ENCODE data around the gene ZNF117. TPM values are rescaled to one million over a fixed set of nuclear protein-coding genes. Genes with fewer than 3 reads are reported as not detected.
"Not testable (repeated sequence)": the region's sequence is repeated elsewhere in the genome, so short reads cannot be mapped to it uniquely, and the experiment has no call there.

The ZNF117 gene
- total RNA-seq, 1 experiment from 2014 or later = 12.6 TPM

DNA sequence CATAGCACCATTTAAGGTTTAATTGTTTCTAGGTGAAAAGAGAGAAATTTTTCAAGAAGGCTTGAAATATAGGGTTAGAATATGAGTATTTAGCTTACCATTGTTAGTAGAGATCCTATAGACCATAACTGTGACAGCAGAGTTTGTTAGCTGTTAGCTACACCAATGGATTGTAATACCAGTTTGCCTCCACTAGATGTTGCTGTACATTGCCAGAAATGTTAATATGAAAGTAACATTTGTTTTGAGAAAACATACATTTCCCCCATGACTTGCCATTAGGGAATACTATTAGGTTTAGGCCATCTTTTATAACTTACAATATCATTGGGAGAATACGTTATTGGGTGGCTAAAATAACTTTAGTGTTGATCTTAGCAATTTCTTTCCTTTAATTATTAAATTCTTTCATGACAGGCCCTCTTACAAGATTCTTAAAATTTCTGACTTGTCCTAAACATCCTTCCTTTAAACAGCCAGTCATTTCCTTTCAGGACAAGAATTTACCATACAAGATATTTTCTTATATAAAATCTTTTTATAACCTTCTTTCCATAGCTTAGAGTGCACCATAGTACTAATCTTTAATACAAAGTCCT lies 39.5 kb downstream of the ZNF117 start:
- DNase-seq = no peak
- H3K4me2 ChIP-seq = no peak overlapping the region
- CTCF ChIA-PET = interaction anchor here (1.0 kb wide), 1 partner anchor 86 kb away, joined by 12 read pairs; no protein-coding TSS in a partner anchor
- POLR2A ChIA-PET (ENCODE audit: unreplicated experiment) = no interaction called here
- no peaks in the 10 kb centered on the region for H3K4me1 ChIP-seq (replicated peaks; ENCODE audit: insufficient read depth)
- H3F3A ChIP-seq (ENCODE audit: insufficient read depth, low read depth) = no peaks in the 10 kb centered on the region
- no peak overlapping the region for H3K4me3 ChIP-seq
- H4K20me1 ChIP-seq (ENCODE audit: insufficient read depth) = no peaks in the 10 kb centered on the region
- BruUV-seq (replicated peaks) = no TSS peak
- H3K9me3 ChIP-seq (ENCODE audit: insufficient read depth, low read depth) = no peaks in the 10 kb centered on the region; the same call in 1 of the 2 replicates
- no peaks in the 10 kb centered on the region for H3K36me3 ChIP-seq (ENCODE audit: low read depth)
- H3K79me2 ChIP-seq (ENCODE audit: low read depth) = no peaks in the 10 kb centered on the region
- no peak overlapping the region for H2AFZ ChIP-seq
- intact Hi-C loops (cut with micrococcal nuclease; ENCODE audit: unreplicated experiment) = loop anchor here (1.0 kb wide), 1 partner anchor 356 kb away; no protein-coding TSS in a partner anchor
- H3K9me2 ChIP-seq (ENCODE audit: insufficient read depth) = no peaks in the 10 kb centered on the region
- no peaks in the 10 kb centered on the region for H3K27me3 ChIP-seq (ENCODE audit: insufficient read depth, low read depth)
- TF ChIP-seq, protein P1, sequence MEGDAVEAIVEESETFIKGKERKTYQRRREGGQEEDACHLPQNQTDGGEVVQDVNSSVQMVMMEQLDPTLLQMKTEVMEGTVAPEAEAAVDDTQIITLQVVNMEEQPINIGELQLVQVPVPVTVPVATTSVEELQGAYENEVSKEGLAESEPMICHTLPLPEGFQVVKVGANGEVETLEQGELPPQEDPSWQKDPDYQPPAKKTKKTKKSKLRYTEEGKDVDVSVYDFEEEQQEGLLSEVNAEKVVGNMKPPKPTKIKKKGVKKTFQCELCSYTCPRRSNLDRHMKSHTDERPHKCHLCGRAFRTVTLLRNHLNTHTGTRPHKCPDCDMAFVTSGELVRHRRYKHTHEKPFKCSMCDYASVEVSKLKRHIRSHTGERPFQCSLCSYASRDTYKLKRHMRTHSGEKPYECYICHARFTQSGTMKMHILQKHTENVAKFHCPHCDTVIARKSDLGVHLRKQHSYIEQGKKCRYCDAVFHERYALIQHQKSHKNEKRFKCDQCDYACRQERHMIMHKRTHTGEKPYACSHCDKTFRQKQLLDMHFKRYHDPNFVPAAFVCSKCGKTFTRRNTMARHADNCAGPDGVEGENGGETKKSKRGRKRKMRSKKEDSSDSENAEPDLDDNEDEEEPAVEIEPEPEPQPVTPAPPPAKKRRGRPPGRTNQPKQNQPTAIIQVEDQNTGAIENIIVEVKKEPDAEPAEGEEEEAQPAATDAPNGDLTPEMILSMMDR (conservative IDR thresholded peaks at IDR 0.05) = peak; percentile 86
- no peak for TF ChIP-seq EZH2 (IDR thresholded peaks at IDR 0.05; ENCODE audit: low read depth)
- no peak overlapping the region for H3K27ac ChIP-seq

DNA sequence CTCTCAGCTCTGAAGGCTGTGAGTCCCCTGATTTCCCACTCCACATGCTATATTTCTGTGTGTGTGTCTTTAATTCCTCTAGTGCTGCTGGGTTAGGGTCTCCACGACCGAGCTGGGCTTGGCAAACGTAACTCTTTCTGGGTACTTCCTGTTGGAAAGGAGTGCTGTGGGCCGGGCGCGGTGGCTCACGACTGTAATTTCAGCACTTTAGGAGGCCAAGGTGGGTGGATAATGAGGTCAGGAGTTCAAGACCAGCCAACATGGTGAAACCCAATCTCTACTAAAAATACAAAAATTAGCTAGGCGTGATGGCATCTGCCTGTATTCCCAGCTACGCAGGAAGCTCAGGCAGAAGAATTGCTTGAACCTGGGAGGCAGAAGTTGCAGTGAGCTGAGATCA lies 40.2 kb downstream of the ZNF117 start:
- BruUV-seq (replicated peaks); H3K27ac ChIP-seq; H3K9me2 ChIP-seq (ENCODE audit: insufficient read depth); H4K20me1 ChIP-seq (ENCODE audit: insufficient read depth); H2AFZ ChIP-seq; H3K79me2 ChIP-seq (ENCODE audit: low read depth); H3F3A ChIP-seq (ENCODE audit: insufficient read depth, low read depth); H3K27me3 ChIP-seq (ENCODE audit: insufficient read depth, low read depth); H3K9me3 ChIP-seq (ENCODE audit: insufficient read depth, low read depth); DNase-seq; H3K36me3 ChIP-seq (ENCODE audit: low read depth); H3K4me3 ChIP-seq; POLR2A ChIA-PET (ENCODE audit: unreplicated experiment); H3K4me1 ChIP-seq (replicated peaks; ENCODE audit: insufficient read depth); H3K4me2 ChIP-seq: not testable (repeated sequence)
- CTCF ChIA-PET = interaction anchor here (1.0 kb wide), 1 partner anchor 87 kb away, joined by 12 read pairs; no protein-coding TSS in a partner anchor
- intact Hi-C loops (cut with micrococcal nuclease; ENCODE audit: unreplicated experiment) = loop anchor here (1.0 kb wide), 1 partner anchor 357 kb away; no protein-coding TSS in a partner anchor

DNA sequence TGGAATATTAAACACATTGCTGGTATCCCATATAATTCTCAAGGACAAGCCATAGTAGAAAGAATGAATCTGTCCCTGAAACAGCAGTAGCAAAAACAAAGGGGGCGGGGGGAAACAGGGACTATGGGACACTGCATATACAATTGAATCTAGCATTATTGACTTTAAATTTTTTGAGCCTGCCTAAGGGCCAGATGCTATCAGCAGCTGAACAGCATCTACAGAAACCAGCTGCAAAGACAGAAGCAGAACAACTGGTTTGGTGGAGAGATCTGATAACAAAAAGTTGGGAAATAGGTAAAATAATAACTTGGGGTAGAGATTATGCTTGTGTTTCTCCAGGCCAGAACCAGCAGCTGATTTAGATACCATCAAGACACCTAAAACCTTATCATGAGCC lies 42.1 kb downstream of the ZNF117 start:
- H3K4me1 ChIP-seq (replicated peaks; ENCODE audit: insufficient read depth); DNase-seq; intact Hi-C loops (cut with micrococcal nuclease; ENCODE audit: unreplicated experiment); H3K4me2 ChIP-seq; H2AFZ ChIP-seq; H4K20me1 ChIP-seq (ENCODE audit: insufficient read depth); H3K36me3 ChIP-seq (ENCODE audit: low read depth); H3F3A ChIP-seq (ENCODE audit: insufficient read depth, low read depth); CTCF ChIA-PET; H3K4me3 ChIP-seq; H3K27ac ChIP-seq; H3K9me2 ChIP-seq (ENCODE audit: insufficient read depth); POLR2A ChIA-PET (ENCODE audit: unreplicated experiment); H3K27me3 ChIP-seq (ENCODE audit: insufficient read depth, low read depth); H3K9me3 ChIP-seq (ENCODE audit: insufficient read depth, low read depth); H3K79me2 ChIP-seq (ENCODE audit: low read depth); BruUV-seq (replicated peaks): not testable (repeated sequence)

DNA sequence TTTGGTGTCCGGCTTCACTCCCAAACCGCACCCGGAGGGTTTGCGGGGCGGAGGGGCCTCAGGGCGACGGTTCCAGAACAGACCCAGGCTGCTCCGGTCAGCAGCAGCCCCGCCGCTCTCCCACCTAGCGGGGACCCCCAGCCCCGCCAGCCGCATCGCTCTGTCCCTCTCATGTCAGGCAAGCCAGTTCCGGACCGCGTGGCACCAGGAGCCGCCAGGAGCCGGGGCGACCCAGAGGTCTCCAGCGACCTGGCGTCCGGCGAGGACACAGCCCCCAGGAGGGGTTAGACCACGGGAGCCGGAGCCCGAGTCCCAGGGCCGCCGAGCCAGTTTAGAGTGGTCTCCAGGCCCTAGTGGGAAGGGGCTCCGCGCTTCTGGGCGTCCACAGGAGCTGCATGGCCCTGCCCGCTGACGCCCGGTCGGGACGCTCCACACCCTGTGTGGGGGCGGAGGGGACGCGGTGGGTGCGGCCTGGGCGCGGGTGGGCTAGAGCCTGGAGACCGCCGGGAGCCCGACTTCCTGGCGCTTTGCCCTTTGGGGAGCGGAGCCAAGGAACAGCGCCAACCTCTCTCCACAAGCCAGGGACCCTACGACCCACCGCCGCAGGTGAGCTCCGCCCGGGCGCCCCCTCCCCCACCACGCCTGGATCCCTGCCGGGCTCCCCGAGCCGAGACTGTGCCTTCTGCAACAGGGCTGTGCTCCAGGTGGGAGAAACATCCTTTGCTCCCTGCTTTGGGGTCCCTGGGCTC lies 43.4 kb downstream of the ZNF117 start:
- no peak for DNase-seq
- H3K79me2 ChIP-seq (ENCODE audit: low read depth) = no peaks in the 10 kb centered on the region
- H3K4me3 ChIP-seq = no peak overlapping the region
- no peaks in the 10 kb centered on the region for H3K27me3 ChIP-seq (ENCODE audit: insufficient read depth, low read depth)
- BruUV-seq (replicated peaks) = no TSS peak
- no peak for TF ChIP-seq EZH2 (IDR thresholded peaks at IDR 0.05; ENCODE audit: low read depth)
- TF ChIP-seq, protein P1 (conservative IDR thresholded peaks at IDR 0.05) = no peak
- H3K27ac ChIP-seq = no peak overlapping the region
- no peaks in the 10 kb centered on the region for H3K4me1 ChIP-seq (replicated peaks; ENCODE audit: insufficient read depth)
- POLR2A ChIA-PET (ENCODE audit: unreplicated experiment) = no interaction called here
- CTCF ChIA-PET = no interaction called here
- H2AFZ ChIP-seq = no peak overlapping the region
- H3K9me2 ChIP-seq (ENCODE audit: insufficient read depth) = no peaks in the 10 kb centered on the region
- no peaks in the 10 kb centered on the region; the same call in 1 of the 2 replicates for H3K9me3 ChIP-seq (ENCODE audit: insufficient read depth, low read depth)
- H3K4me2 ChIP-seq = no peak overlapping the region
- intact Hi-C loops (cut with micrococcal nuclease; ENCODE audit: unreplicated experiment) = no loop called here
- H4K20me1 ChIP-seq (ENCODE audit: insufficient read depth) = no peaks in the 10 kb centered on the region
- no peaks in the 10 kb centered on the region for H3F3A ChIP-seq (ENCODE audit: insufficient read depth, low read depth)
- no peaks in the 10 kb centered on the region for H3K36me3 ChIP-seq (ENCODE audit: low read depth)

Data from PC-9 (cell line).